ENCODE data around the gene TYW1. TPM values are rescaled to one million over a fixed set of nuclear protein-coding genes. Genes with fewer than 3 reads are reported as not detected.
"Not testable (repeated sequence)": the region's sequence is repeated elsewhere in the genome, so short reads cannot be mapped to it uniquely, and the experiment has no call there.

TYW1 gene
- total and polyA plus RNA-seq, 2 of the 4 experiments (the other 2 are of a cell fraction), result 10.7 to 23.7 TPM

DNA sequence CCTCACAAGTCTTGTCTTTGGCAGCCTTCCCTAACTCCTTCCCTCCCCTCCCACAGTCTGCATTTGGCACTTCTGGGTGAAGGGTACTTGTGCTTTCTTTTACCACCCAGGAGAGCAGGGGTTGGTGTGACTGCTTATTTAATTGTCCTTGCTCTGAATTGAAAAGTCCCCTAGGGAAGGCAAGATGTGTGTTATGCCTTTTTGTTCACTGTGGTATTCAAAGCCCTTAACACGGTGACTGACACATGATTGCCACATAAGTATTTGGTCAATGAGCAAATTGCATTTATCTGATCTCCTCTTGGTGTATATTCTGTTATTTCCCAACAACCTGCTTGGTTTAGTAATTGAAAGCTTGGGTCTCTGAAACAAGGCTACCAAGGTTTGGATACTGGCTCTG, 134.1 kb downstream of the TYW1 start:
- H3K23ac ChIP-seq (ENCODE audit: low read depth, low read length); H3K4me1 ChIP-seq (ENCODE audit: control insufficient read depth, insufficient read depth, low read length); H2BK120ac ChIP-seq (ENCODE audit: low read depth, low read length); H3K9ac ChIP-seq (ENCODE audit: low read depth, low read length); H2AK5ac ChIP-seq (ENCODE audit: low read depth, low read length); POLR2A ChIA-PET (ENCODE audit: unreplicated experiment); H2AFZ ChIP-seq (replicated peaks; ENCODE audit: low read length, poor library complexity); dilution Hi-C loops (cut with HindIII; ENCODE audit: low sequenced_read_pairs, unreplicated experiment); H3K9me1 ChIP-seq (ENCODE audit: insufficient read depth, low read length); H4K91ac ChIP-seq (ENCODE audit: insufficient read depth, low read depth, low read length); ATAC-seq (ENCODE audit: low read depth); H3K27me3 ChIP-seq (ENCODE audit: control insufficient read depth, insufficient read depth, low read length); H4K8ac ChIP-seq (ENCODE audit: low read depth in 2 of 2, low read length in 2 of 2); H3K56ac ChIP-seq (ENCODE audit: extremely low read depth, insufficient read depth, low read length); H2BK20ac ChIP-seq (ENCODE audit: low read depth, low read length); H2BK5ac ChIP-seq (ENCODE audit: low read depth, low read length, poor library complexity, severe bottlenecking); DNase-seq; in situ Hi-C loops (cut with MboI; ENCODE audit: low sequenced_read_pairs); H3K4ac ChIP-seq (ENCODE audit: low read depth, low read length); H3K18ac ChIP-seq (ENCODE audit: low read depth, low read length); H3K36me3 ChIP-seq (ENCODE audit: control insufficient read depth, insufficient read depth, low read length); intact Hi-C loops (cut with micrococcal nuclease); CTCF ChIA-PET; H3K14ac ChIP-seq (replicated peaks; ENCODE audit: low read depth, low read length); H3K27ac ChIP-seq (ENCODE audit: insufficient read depth, low read length); H3K79me1 ChIP-seq (ENCODE audit: low read depth in 1 of 2, low read length in 2 of 2); H2AK9ac ChIP-seq (replicated peaks; ENCODE audit: low read depth, low read length, poor library complexity); H3K4me3 ChIP-seq (ENCODE audit: insufficient read depth, low read depth, low read length); BruUV-seq (replicated peaks); H3K4me2 ChIP-seq (ENCODE audit: low read depth, low read length); H4K20me1 ChIP-seq (ENCODE audit: insufficient read depth, low read length); H3K9me3 ChIP-seq (ENCODE audit: control insufficient read depth, insufficient read depth, low read length); H4K5ac ChIP-seq (ENCODE audit: low read depth, low read length): not testable (repeated sequence)
- H2BK15ac ChIP-seq (ENCODE audit: low read depth, low read length), result 0 out of 3 replicates have a peak overlapping the region, but pooled peaks have one; percentile 22
- WGBS, 2 experiments (ENCODE audit: extremely low coverage in 2 of 2, insufficient read length in 1 of 2), result no CpG with 5 or more reads among the region's 1 CpG

DNA sequence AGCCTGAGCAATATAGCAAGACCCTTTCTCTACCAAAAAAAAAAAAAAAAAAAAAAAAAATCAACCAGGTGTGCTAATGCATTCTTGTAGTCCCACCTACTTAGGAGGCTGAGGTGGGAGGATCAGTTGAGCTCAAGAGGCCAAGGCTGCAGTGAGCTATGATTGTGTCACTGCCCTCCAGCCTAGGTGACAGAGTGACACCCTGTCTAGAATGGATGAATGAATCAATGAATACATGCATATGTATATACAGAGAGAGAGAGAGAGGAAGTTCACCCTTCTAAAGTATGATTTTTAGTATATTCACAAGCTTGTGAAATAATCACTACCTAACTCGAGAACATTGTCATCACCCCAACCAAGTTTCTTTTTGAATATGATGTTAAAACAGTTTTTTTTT, 138.3 kb downstream of the TYW1 start:
- H2AK9ac ChIP-seq (replicated peaks; ENCODE audit: low read depth, low read length, poor library complexity); H3K56ac ChIP-seq (ENCODE audit: extremely low read depth, insufficient read depth, low read length); H2BK5ac ChIP-seq (ENCODE audit: low read depth, low read length, poor library complexity, severe bottlenecking); POLR2A ChIA-PET (ENCODE audit: unreplicated experiment); H3K9me1 ChIP-seq (ENCODE audit: insufficient read depth, low read length); H4K20me1 ChIP-seq (ENCODE audit: insufficient read depth, low read length); H2AFZ ChIP-seq (replicated peaks; ENCODE audit: low read length, poor library complexity); H3K4me1 ChIP-seq (ENCODE audit: control insufficient read depth, insufficient read depth, low read length); DNase-seq; H3K14ac ChIP-seq (replicated peaks; ENCODE audit: low read depth, low read length); H3K4me2 ChIP-seq (ENCODE audit: low read depth, low read length); H3K27me3 ChIP-seq (ENCODE audit: control insufficient read depth, insufficient read depth, low read length); dilution Hi-C loops (cut with HindIII; ENCODE audit: low sequenced_read_pairs, unreplicated experiment); H3K36me3 ChIP-seq (ENCODE audit: control insufficient read depth, insufficient read depth, low read length); H4K8ac ChIP-seq (ENCODE audit: low read depth in 2 of 2, low read length in 2 of 2); in situ Hi-C loops (cut with MboI; ENCODE audit: low sequenced_read_pairs); H3K23ac ChIP-seq (ENCODE audit: low read depth, low read length); H3K27ac ChIP-seq (ENCODE audit: insufficient read depth, low read length); H4K5ac ChIP-seq (ENCODE audit: low read depth, low read length); ATAC-seq (ENCODE audit: low read depth); H2BK120ac ChIP-seq (ENCODE audit: low read depth, low read length); BruUV-seq (replicated peaks); intact Hi-C loops (cut with micrococcal nuclease); H3K4ac ChIP-seq (ENCODE audit: low read depth, low read length); H3K18ac ChIP-seq (ENCODE audit: low read depth, low read length); H4K91ac ChIP-seq (ENCODE audit: insufficient read depth, low read depth, low read length); H3K4me3 ChIP-seq (ENCODE audit: insufficient read depth, low read depth, low read length); H2BK15ac ChIP-seq (ENCODE audit: low read depth, low read length); H3K9ac ChIP-seq (ENCODE audit: low read depth, low read length); H3K9me3 ChIP-seq (ENCODE audit: control insufficient read depth, insufficient read depth, low read length); H3K79me1 ChIP-seq (ENCODE audit: low read depth in 1 of 2, low read length in 2 of 2); H2AK5ac ChIP-seq (ENCODE audit: low read depth, low read length); H2BK20ac ChIP-seq (ENCODE audit: low read depth, low read length): not testable (repeated sequence)
- WGBS, 2 experiments (ENCODE audit: extremely low coverage in 2 of 2, insufficient read length in 1 of 2), result no CpG with 5 or more reads among the region's 1 CpG
- CTCF ChIA-PET, result interaction anchor here (0.6 kb wide), 2 partner anchors 22 to 156 kb away, joined by 3 read pairs; no protein-coding TSS in a partner anchor
